Activated CD8-positive, alpha-beta memory T cell treated with anti-CD3 and anti-CD28 coated beads, Interleukin-2, amount 10 ng/mL, durations not matched to agents 7 days and 5 days (primary cell): ENCODE data around the gene SLC25A10. TPM values are rescaled to one million over a fixed set of nuclear protein-coding genes. Genes with fewer than 3 reads are reported as not detected.
"Not testable (repeated sequence)": the region's sequence is repeated elsewhere in the genome, so short reads cannot be mapped to it uniquely, and the experiment has no call there.

Experiments
- ATAC-seq: fragments of 150-1000 bp; cut with Tn5 transposase; one replicate; pipeline ENCODE4 v1.10.0; 2021; ENCODE audit warnings: moderate library complexity
- CTCF ChIA-PET: fragments of 350-600 bp; sonication (Branson Sonifier 250); formaldehyde crosslinking; loops from one replicate; lab custom pipeline; 2021; ENCODE audit warnings: antibody characterized with exemption; lab: Charles Lee
- DNase-seq: peaks from one replicate; pipeline ENCODE4 v3.0.0-alpha.2; 2020
- H3K27ac Mint-ChIP-seq: one replicate; pipeline ENCODE4 v1.8.0; 2021; ENCODE audit warnings: mild to moderate bottlenecking, mixed read lengths
- H3K27me3 Mint-ChIP-seq: one replicate; pipeline ENCODE4 v1.8.0; 2021; ENCODE audit warnings: mixed read lengths
- H3K36me3 Mint-ChIP-seq: one replicate; pipeline ENCODE4 v1.8.0; 2021; ENCODE audit warnings: mild to moderate bottlenecking, mixed read lengths
- H3K4me1 Mint-ChIP-seq: one replicate; pipeline ENCODE4 v1.8.0; 2021; ENCODE audit warnings: mixed read lengths
- H3K4me3 Mint-ChIP-seq: one replicate; pipeline ENCODE4 v1.8.0; 2021; ENCODE audit warnings: mild to moderate bottlenecking, moderate library complexity, mixed read lengths
- H3K9me3 Mint-ChIP-seq: one replicate; pipeline ENCODE4 v1.8.0; 2022; ENCODE audit warnings: low read depth, mixed read lengths
- total RNA-seq, 2 experiments: library from RNA; stranded (reverse); gene quantifications; one replicate each; pipeline ENCODE4 v1.2.3, GENCODE V29; 2021

The SLC25A10 gene
- total RNA-seq, 2 experiments from 2014 or later, result 32.8 to 40.1 TPM

DNA sequence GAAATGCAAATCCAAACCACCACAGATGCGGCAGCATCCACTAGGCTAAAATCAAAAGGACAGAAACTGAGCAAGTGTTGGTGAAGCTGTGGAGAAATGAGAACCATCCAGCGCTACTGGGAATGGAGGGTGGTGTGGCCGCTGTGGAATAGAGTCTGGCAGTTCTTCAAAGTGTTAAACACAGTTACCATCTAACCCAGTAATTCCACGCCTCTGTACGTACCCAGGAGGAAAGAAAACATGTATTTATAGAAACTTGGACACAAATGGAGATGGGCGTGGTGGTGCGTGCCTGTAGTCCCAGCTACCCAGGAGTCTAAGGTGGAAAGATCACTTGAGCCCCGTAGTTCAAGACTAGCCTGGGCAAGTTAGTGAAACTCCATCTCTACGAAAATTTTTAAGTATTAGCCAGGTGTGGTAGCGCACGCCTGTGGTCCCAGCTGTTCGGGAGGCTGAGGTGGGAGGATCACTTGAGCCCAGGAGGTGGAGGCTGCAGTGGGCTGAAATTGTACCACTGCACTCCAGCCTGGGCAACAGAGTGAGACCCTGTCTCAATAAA, 11.6 kb downstream of the SLC25A10 start:
- CTCF ChIA-PET, result interaction anchor here (0.7 to 2.8 kb wide), 2 partner anchors 11 to 114 kb away, joined by 3 to 8 read pairs; partner anchors contain the start of gene SLC25A10
- no peak for DNase-seq
- no peak for ATAC-seq
- no peak overlapping the region for H3K4me3 Mint-ChIP-seq
- H3K4me1 Mint-ChIP-seq, result no peaks in the 10 kb centered on the region
- peaks cover 1% of the 10 kb centered on the region for H3K36me3 Mint-ChIP-seq
- H3K27me3 Mint-ChIP-seq, result peaks cover 2% of the 10 kb centered on the region
- no peaks in the 10 kb centered on the region for H3K9me3 Mint-ChIP-seq
- no peak overlapping the region for H3K27ac Mint-ChIP-seq

DNA sequence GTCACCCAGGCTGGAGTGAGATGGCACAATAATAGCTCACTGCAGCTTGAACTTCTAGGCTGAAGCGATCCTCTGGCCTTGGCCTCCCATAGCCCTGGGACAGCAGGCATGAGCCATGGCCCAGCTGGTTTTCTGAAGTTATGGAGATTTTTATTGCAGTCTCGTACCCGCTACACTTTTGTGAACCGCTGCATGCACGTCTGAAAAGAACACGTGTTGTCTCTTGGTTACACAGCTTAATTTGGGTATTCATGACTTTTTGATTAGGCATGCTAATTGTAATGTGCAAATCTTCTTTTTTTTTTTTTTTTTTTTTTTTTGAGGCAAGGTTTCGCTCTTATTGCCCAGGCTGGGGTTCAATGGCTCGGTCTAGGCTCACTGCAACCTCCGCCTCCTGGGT, 13.4 kb downstream of the SLC25A10 start:
- no peak for ATAC-seq
- peaks cover 2% of the 10 kb centered on the region for H3K27me3 Mint-ChIP-seq

DNA sequence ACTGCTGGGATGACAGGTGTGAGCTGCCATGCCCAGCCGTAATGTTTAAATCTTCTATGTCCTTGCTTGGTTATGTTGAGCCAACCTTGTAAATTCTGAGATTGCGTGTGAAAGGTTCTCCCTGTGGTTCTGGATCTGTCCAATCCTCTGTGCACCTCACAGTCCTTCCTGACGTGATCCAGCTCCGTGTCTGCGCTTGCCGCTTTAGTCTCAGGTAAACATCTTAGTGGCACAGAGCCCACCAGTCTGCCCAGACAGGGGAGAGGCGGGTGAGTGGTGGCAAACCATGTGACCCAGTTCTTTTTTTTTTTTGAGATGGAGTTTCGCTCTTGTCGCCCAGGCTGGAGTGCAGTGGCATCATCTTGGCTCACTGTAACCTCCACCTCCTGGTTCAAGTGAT, 13.9 kb downstream of the SLC25A10 start:
- ATAC-seq, result no peak
- H3K27ac Mint-ChIP-seq, result no peak overlapping the region
- no peak overlapping the region for H3K4me3 Mint-ChIP-seq
- H3K36me3 Mint-ChIP-seq, result no peaks in the 10 kb centered on the region
- no peaks in the 10 kb centered on the region for H3K9me3 Mint-ChIP-seq
- no peak for DNase-seq
- peaks cover 2% of the 10 kb centered on the region for H3K27me3 Mint-ChIP-seq
- CTCF ChIA-PET, result interaction anchor here (1.1 kb wide), 1 partner anchor 13 kb away, joined by 6 read pairs; the partner anchor contains the start of gene SLC25A10
- no peaks in the 10 kb centered on the region for H3K4me1 Mint-ChIP-seq

More for the DNA sequence above, 13.4 kb downstream of the SLC25A10 start:
- Mint-ChIP-seq H3K4me3 (no peak overlapping the region), H3K36me3 (no peaks in the 10 kb centered on the region), H3K9me3 (no peaks in the 10 kb centered on the region), H3K4me1 (no peaks in the 10 kb centered on the region), H3K27ac (no peak overlapping the region)
- CTCF ChIA-PET, result interaction anchor here (0.7 to 1.1 kb wide), 3 partner anchors 13 to 734 kb away, joined by 3 to 6 read pairs (median 3); partner anchors contain the start of gene SLC25A10
- no peak for DNase-seq

DNA sequence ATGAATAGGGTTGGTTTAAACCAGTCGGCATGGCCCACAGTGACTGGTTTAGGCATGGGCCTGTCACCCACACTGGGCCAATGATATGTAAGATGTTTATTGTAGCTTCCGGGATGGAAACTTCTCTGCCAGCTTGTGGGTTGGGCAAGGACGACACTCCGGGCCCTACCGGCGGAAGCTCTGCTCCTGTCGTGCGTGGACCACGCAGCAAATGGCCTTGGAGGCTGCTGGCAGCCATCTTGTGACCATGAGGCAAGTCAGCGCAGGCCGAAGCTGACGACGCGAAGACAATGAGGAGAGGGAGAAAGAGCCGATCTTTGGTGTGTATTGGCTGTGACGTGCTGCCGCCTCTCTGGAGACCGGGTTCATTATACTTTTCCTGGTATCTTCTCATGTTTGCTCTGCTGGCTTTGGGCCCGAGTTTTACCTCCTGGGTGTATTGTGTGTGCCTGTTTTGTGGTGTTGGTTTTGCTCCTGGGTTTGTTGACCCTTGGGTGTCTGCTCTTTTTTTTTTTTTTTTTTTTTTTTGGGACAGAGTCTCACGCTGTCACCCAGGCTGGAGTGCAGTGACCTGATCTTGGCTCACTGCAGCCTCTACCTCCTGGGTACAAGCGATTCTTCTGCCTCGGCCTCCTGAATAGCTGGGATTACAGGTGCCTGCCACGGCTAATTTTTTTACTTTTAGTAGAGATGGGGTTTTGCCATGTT, 15.4 kb downstream of the SLC25A10 start:
- no peaks in the 10 kb centered on the region for H3K4me1 Mint-ChIP-seq
- no peak overlapping the region for H3K4me3 Mint-ChIP-seq
- H3K27ac Mint-ChIP-seq, result no peak overlapping the region
- no peaks in the 10 kb centered on the region for H3K9me3 Mint-ChIP-seq
- H3K27me3 Mint-ChIP-seq, result peaks cover 12% of the 10 kb centered on the region
- CTCF ChIA-PET, result no interaction called here
- no peaks in the 10 kb centered on the region for H3K36me3 Mint-ChIP-seq
- DNase-seq, result no peak
- no peak for ATAC-seq

DNA sequence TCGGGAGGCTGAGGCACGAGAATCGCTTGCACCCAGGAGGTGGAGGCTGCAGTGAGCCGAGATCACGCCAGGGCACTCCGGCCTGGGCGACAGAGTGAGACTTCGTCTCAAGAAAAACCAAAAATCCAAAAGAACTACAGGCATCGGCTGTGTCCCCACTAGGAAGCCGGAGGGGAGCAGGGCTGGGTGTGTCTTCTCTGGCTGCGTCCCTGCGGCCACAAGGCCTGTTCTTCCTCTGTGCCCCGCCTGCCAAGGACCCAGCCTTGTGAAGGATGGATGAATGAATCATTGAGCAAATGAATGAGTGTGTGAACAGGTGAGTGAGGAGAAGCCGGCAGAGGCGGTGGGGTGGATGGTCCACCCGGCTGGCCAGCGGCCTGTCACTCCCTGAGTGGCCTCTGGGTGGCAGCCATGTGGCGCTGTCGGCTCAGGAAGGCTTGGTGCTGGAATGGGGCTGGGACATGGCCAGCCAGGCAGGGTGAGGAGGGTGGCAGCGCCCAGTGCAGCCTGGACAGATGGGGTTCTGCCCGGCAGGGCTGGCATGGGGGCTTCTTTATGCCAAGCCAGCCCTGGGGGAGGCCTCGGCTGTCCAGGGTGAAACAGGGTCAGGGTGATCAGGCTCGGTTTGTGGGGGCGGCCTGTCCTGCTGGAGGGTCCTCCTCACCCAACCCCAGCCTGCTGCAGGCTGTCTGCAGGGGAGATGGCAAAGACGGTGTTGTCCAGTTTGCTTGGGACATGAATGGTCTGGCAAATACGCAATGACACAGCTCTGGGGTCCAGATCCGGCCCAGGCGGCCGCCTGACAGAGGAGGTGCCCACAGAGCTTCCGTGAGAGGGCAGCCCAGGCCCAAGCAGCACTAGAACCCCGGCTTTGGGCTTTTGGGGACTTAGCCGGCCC, 21.7 kb downstream of the SLC25A10 start:
- ATAC-seq, result peak; percentile 89
- H3K36me3 Mint-ChIP-seq, result no peaks in the 10 kb centered on the region
- CTCF ChIA-PET, result interaction anchor here (0.6 to 2.0 kb wide), 8 partner anchors 21 to 226 kb away, joined by 3 to 9 read pairs (median 4); no protein-coding TSS in a partner anchor

DNA sequence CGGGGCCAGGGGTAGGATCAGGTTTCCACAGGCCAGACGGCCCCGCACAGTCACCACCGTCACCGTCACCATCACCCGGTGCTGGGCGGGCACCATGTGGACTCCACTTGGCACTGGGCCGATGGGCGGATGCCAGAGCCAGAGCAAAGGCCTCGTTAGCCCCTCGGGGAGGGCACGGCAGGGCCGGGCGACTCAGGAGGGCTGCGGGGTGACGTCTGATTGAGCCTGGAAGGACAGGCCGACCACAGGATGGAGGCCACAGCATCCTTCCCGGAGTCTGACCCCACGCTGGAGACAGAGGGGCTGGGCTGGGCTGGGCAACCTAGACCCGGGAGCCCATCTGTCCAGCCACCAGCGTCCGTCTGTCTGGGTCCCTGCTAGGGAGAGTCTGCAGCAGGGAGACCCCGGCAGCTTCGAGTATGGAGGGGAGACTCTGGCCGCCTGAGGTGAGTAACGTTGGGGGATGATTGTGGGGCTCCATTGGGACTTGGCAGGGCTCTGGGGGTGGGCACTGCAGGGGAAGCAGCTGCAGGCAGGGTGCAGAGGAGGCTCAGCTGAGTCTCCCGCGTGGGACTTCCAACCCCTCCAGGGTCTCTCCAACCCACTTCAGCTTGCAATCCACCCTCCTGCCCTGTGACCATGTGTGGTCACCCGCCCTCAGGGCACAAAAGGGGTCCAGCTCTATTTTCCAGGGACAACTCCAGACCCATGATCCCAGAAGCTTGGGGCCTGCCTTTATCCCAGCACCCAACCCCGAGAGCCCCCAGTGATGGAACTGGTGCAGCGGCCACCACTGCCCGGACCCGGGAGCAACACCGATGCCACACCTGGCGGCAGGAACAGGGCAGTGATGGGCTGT, 22.6 kb downstream of the SLC25A10 start:
- no peaks in the 10 kb centered on the region for H3K9me3 Mint-ChIP-seq
- peaks cover 7% of the 10 kb centered on the region for H3K4me1 Mint-ChIP-seq
- ATAC-seq, result no peak
- CTCF ChIA-PET, result interaction anchor here (0.6 to 2.0 kb wide), 9 partner anchors 13 to 225 kb away, joined by 3 to 9 read pairs (median 3); partner anchors contain the start of gene MRPL12
- H3K4me3 Mint-ChIP-seq, result no peak overlapping the region
- H3K27ac Mint-ChIP-seq, result no peak overlapping the region
- no peaks in the 10 kb centered on the region for H3K36me3 Mint-ChIP-seq
- DNase-seq, result no peak
- peaks cover 22% of the 10 kb centered on the region for H3K27me3 Mint-ChIP-seq

More for the DNA sequence above, 21.7 kb downstream of the SLC25A10 start:
- Mint-ChIP-seq H3K27me3 (peaks cover 19% of the 10 kb centered on the region), H3K27ac (no peak overlapping the region), H3K9me3 (no peaks in the 10 kb centered on the region), H3K4me1 (peaks cover 7% of the 10 kb centered on the region), H3K4me3 (no peak overlapping the region)
- peak; percentile 79 for DNase-seq

DNA sequence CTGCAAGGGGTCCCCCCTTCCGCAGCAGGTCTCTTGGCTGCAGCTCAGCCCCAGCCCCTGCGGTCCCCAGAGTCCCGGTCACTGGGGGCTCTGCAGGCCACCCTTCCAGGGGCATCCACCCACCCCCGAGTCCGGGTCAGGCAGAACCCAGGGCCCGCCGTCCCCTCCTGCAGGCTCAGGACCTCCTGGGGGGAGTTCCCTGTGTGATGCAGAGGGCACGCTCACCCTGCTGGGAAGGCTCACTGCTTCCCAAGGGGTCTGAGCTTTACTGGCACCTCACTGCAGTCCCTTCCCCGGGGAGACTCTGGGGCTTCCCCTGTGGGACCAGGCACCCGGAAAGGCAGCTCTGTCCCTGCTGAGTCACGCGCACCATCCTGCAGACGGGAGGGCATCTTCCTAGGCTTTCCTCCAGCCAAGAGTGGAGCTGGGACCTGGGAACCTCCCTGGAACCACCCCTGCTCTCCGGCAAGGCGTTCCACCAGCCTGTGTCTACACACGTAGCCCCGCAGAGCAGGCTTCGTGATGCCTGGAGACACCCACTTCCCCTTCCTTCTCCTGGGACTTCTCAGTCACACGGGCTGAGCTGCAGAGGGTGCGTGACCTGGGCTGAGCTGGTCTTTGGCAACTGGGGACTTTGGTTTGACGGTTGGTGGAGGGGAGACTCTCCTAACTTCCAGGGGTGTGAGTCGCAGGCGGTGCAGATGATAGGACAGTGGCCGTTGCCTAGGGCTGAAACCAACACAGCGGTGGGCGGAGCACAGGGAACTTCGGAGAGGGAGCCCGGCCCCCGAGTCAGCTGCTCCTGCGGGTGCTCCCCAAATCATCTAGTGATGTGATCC, 23.4 kb downstream of the SLC25A10 start:
- Mint-ChIP-seq H3K36me3 (no peaks in the 10 kb centered on the region), H3K9me3 (no peaks in the 10 kb centered on the region), H3K4me1 (peaks cover 7% of the 10 kb centered on the region), H3K4me3 (peak overlapping the region; percentile 54), H3K27me3 (peaks cover 26% of the 10 kb centered on the region), H3K27ac (no peak overlapping the region)
- ATAC-seq (peak; percentile 38), DNase-seq (no peak)
- CTCF ChIA-PET, result interaction anchor here (1.0 to 2.0 kb wide), 5 partner anchors 14 to 96 kb away, joined by 3 to 9 read pairs (median 4); partner anchors contain the start of gene MRPL12

DNA sequence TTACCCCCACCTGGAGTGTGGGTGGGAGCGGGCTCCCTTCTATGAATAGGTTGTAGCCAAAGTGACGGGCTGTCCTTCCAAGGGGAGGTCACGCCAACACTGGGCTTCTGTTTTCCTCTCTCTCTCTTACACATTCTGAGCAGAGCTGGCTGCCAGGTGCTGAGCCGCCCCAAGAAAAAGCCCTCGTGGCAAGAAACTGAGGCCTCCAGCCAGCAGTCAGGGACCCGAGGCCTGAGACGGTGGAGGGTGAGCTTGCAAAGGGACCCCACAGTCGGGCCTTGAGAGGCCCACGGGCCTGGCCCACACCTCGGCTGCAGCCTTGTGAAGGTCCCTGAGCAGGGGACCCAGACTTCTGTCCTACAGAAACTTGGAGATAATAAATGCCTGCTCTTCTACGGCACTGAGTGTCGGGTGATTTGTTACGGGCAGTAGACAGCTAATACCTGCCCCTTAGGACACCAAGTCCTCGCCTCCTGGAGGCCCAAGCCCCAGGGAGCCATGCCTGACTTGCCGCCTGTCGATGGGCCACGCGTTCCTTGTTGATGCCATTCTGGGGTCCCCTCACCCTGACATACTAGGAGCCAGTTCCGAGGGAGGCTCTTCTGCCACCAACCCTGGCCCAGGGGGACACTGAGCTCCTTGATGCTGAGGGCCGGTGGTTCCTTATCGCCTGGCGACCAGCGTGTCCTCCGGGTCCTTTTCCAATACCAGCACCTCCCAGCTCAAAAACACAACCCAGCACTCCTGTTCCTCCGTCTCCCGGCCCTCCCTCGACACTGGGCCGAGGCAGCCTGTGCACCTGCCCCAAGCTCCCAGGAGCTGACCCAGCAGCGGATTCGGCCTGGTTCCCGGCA, 26.1 kb downstream of the SLC25A10 start:
- DNase-seq, result no peak
- no peak for ATAC-seq
- H3K36me3 Mint-ChIP-seq, result no peaks in the 10 kb centered on the region
- no peaks in the 10 kb centered on the region for H3K9me3 Mint-ChIP-seq
- H3K27ac Mint-ChIP-seq, result no peak overlapping the region
- peaks cover 7% of the 10 kb centered on the region for H3K4me1 Mint-ChIP-seq
- H3K27me3 Mint-ChIP-seq, result peaks cover 21% of the 10 kb centered on the region
- CTCF ChIA-PET, result interaction anchor here (1.0 kb wide), 1 partner anchor 131 kb away, joined by 3 read pairs; no protein-coding TSS in a partner anchor
- H3K4me3 Mint-ChIP-seq, result no peak overlapping the region

DNA sequence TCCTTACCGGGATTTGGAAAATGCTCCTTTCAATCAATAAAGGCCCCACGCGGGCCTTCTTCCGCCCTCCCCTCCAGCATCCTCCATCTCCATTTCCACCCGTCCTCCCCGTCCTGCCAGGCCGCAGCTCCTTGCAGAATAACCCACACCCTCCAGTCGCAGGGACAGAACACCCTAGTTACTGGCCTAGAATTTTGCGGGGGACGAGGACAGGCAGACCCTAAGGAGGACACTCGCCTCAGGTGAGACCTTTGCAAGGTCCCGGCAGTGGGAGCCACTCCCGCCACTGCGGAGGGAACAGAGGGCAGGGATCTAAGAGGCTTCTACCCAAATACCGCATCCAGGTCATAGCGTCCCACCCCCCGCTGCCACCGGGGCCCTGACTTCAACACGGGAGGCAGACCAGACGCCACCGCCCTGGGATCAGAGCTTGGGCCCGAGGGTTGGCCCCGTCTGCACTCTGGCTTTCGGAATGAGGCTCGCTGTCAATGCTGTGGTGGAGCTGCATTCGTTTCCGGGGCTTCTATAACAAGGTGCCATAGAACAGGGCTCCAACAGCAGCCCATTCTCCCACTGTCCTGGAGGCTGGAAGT, 26.8 kb downstream of the SLC25A10 start:
- ATAC-seq, result no peak
- peaks cover 21% of the 10 kb centered on the region for H3K27me3 Mint-ChIP-seq
- H3K36me3 Mint-ChIP-seq, result no peaks in the 10 kb centered on the region
- no peak overlapping the region for H3K4me3 Mint-ChIP-seq
- no peak overlapping the region for H3K27ac Mint-ChIP-seq
- H3K4me1 Mint-ChIP-seq, result peaks cover 7% of the 10 kb centered on the region
- no peaks in the 10 kb centered on the region for H3K9me3 Mint-ChIP-seq
- no peak for DNase-seq
- CTCF ChIA-PET, result no interaction called here

DNA sequence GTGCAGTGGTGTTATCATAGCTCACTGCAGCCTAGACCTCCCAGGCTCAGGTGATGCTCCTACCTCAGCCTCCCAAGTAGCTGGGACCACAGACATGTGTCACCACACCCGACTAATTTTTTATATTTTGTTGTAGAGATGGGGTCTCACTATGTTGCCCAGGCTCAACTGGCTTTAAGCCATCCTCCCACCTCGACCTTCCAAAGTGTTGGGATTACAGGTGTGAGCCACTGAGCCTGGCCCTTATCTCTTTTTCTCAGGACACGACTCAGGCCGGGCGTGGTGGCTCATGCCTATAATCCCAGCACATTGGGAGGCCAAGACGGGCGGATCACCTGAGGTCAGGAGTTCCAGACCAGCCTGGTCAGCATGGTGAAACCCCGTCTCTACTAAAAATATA, 27.5 kb downstream of the SLC25A10 start:
- peaks cover 21% of the 10 kb centered on the region for H3K27me3 Mint-ChIP-seq
- H3K4me3 Mint-ChIP-seq, H3K27ac Mint-ChIP-seq, CTCF ChIA-PET, H3K9me3 Mint-ChIP-seq, ATAC-seq, DNase-seq, H3K36me3 Mint-ChIP-seq, H3K4me1 Mint-ChIP-seq: not testable (repeated sequence)
